Transverse colon (tissue), 4 donors: ENCODE data around the gene AKT3.

ENCODE experiments used
- POLR2A ChIP-seq: fragments of 450-650 bp; IDR thresholded peaks from one replicate; pipeline ENCODE4 v1.6.1; 2016; ENCODE audit warnings: antibody characterized with exemption, mild to moderate bottlenecking, moderate library complexity
- POLR2AphosphoS5 ChIP-seq, 3 donors: sonication (generic); formaldehyde crosslinking; IDR thresholded peaks; one replicate each; pipeline ENCODE4 v1.6.1; 2016; ENCODE audit warnings: antibody characterized with exemption in 3 of 3
- TF ChIP-seq, protein P1 (sequence below), 5 experiments: fragments of 200-600 bp in 3 of 5; fragments of 450-650 bp in 2 of 5; sonication (generic) in 3 of 5; IDR thresholded peaks; 1 replicate in 2 of 5; 2 replicates in 3 of 5; pipeline ENCODE4 v1.5.1; 2016 to 2017; ENCODE audit warnings: antibody characterized with exemption in 5 of 5, inconsistent platforms in 3 of 5, mild to moderate bottlenecking in 2 of 5, moderate library complexity in 1 of 5

DNA sequence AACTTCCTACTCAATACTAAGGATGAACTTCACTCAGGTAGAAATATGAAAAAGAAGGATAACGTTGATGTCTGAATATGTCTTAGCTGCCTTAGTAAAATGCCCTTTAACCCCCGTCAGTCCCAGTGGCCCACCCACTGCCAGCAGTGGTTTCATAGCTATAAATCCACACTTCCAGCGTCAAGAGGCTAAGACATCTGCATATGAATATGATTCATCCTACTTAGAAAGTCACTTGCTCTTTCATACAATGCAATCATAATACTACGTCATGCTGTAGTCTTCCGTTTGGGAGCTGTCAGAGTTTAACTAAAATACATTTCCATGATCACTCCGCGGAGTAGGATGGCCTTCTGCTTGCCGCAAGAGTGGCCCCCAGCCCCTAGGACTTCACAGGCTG is 346.9 kb downstream of the AKT3 start:
- TF ChIP-seq, protein P1, sequence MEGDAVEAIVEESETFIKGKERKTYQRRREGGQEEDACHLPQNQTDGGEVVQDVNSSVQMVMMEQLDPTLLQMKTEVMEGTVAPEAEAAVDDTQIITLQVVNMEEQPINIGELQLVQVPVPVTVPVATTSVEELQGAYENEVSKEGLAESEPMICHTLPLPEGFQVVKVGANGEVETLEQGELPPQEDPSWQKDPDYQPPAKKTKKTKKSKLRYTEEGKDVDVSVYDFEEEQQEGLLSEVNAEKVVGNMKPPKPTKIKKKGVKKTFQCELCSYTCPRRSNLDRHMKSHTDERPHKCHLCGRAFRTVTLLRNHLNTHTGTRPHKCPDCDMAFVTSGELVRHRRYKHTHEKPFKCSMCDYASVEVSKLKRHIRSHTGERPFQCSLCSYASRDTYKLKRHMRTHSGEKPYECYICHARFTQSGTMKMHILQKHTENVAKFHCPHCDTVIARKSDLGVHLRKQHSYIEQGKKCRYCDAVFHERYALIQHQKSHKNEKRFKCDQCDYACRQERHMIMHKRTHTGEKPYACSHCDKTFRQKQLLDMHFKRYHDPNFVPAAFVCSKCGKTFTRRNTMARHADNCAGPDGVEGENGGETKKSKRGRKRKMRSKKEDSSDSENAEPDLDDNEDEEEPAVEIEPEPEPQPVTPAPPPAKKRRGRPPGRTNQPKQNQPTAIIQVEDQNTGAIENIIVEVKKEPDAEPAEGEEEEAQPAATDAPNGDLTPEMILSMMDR (IDR thresholded peaks at IDR 0.05): no peak
- no peak for TF ChIP-seq POLR2A
- no peak for TF ChIP-seq POLR2AphosphoS5 (IDR thresholded peaks at IDR 0.05)
